Neuronal stem cell (in vitro differentiated cells): ENCODE measurements around the gene UNCX.
A peak's percentile ranks its signal among the peaks of the same experiment; 100 is the strongest.

Experiments
- DNase-seq: peaks from one replicate; pipeline ENCODE4 v3.0.0-alpha.2; 2013; ENCODE audit warnings: low spot score
- H2AFZ ChIP-seq: one replicate; pipeline ENCODE4 v1.6.1; 2013; ENCODE audit warnings: mild to moderate bottlenecking, low read length, inconsistent platforms
- H2AK5ac ChIP-seq: 2 replicates; pipeline ENCODE4 v1.6.1; 2013; ENCODE audit warnings: low read depth, mild to moderate bottlenecking, inconsistent platforms, low read length, moderate library complexity, mixed read lengths
- H2BK120ac ChIP-seq: 2 replicates; pipeline ENCODE4 v1.6.1; 2013; ENCODE audit warnings: low read depth, mild to moderate bottlenecking, inconsistent platforms, low read length, moderate library complexity, mixed read lengths
- H2BK12ac ChIP-seq: one replicate; pipeline ENCODE4 v1.6.1; 2013; ENCODE audit warnings: low read length, inconsistent platforms
- H2BK15ac ChIP-seq: 2 replicates; pipeline ENCODE4 v1.6.1; 2013; ENCODE audit warnings: mild to moderate bottlenecking, low read length, inconsistent platforms, mixed read lengths
- H2BK5ac ChIP-seq: one replicate; pipeline ENCODE4 v1.6.1; 2013; ENCODE audit warnings: inconsistent platforms, mild to moderate bottlenecking, low read length, moderate library complexity
- H3K14ac ChIP-seq: one replicate; pipeline ENCODE4 v1.6.1; 2013; ENCODE audit warnings: low read length, inconsistent platforms
- H3K18ac ChIP-seq: 2 replicates; pipeline ENCODE4 v1.6.1; 2013; ENCODE audit warnings: low read length, inconsistent platforms
- H3K23ac ChIP-seq: 2 replicates; pipeline ENCODE4 v1.6.1; 2013; ENCODE audit warnings: low read depth, mild to moderate bottlenecking, mixed read lengths, low read length, inconsistent platforms; ENCODE audit not compliant: poor library complexity
- H3K27ac ChIP-seq: replicated peaks from 3 replicates; pipeline ENCODE4 v1.5.1; 2013; ENCODE audit warnings: low read length, inconsistent platforms
- H3K27me3 ChIP-seq, 3 experiments: 2 replicates each; pipeline ENCODE4 v1.6.1; 2013; ENCODE audit warnings: low read length in 3 of 3, mild to moderate bottlenecking in 2 of 3, inconsistent platforms in 1 of 3, low read depth in 1 of 3, mixed read lengths in 1 of 3, moderate library complexity in 1 of 3; ENCODE audit not compliant: control insufficient read depth in 3 of 3, insufficient read depth in 3 of 3
- H3K36me3 ChIP-seq, 2 donors: replicated peaks in 1 of 2; 2 replicates each; pipeline ENCODE4 v1.6.1; 2013; ENCODE audit warnings: low read length in 2 of 2; ENCODE audit not compliant: control insufficient read depth in 2 of 2, insufficient read depth in 2 of 2
- H3K4ac ChIP-seq: 2 replicates; pipeline ENCODE4 v1.6.1; 2013; ENCODE audit warnings: inconsistent platforms, mild to moderate bottlenecking, low read length, moderate library complexity
- H3K4me1 ChIP-seq, 2 donors: 1 replicate in 1 of 2; 2 replicates in 1 of 2; pipeline ENCODE4 v1.6.1; 2013; ENCODE audit warnings: low read length in 2 of 2, low read depth in 1 of 2; ENCODE audit not compliant: control insufficient read depth in 2 of 2, insufficient read depth in 1 of 2
- H3K4me2 ChIP-seq: one replicate; pipeline ENCODE4 v1.6.1; 2013; ENCODE audit warnings: mild to moderate bottlenecking, low read length, inconsistent platforms; ENCODE audit not compliant: insufficient read depth, poor library complexity, severe bottlenecking
- H3K4me3 ChIP-seq, 2 donors: 2 replicates each; pipeline ENCODE4 v1.5.1; 2013; ENCODE audit warnings: low read length in 2 of 2, mild to moderate bottlenecking in 2 of 2, inconsistent platforms in 1 of 2, moderate library complexity in 1 of 2
- H3K79me1 ChIP-seq: one replicate; pipeline ENCODE4 v1.6.1; 2013; ENCODE audit warnings: low read depth, mild to moderate bottlenecking, inconsistent platforms, low read length, moderate library complexity
- H3K9ac ChIP-seq: one replicate; pipeline ENCODE4 v1.6.1; 2013; ENCODE audit warnings: mild to moderate bottlenecking, low read depth, low read length, inconsistent platforms; ENCODE audit not compliant: poor library complexity
- H3K9me3 ChIP-seq, 2 donors: replicated peaks in 1 of 2; 2 replicates each; pipeline versions ENCODE3 to v1.6.1; 2013; ENCODE audit warnings: low read length in 2 of 2, mild to moderate bottlenecking in 2 of 2, inconsistent platforms in 1 of 2, low read depth in 1 of 2, mixed read lengths in 1 of 2, moderate library complexity in 1 of 2; ENCODE audit not compliant: control insufficient read depth in 2 of 2, insufficient read depth in 1 of 2
- H4K8ac ChIP-seq: one replicate; pipeline ENCODE4 v1.6.1; 2013; ENCODE audit warnings: low read depth, mild to moderate bottlenecking, inconsistent platforms, low read length, moderate library complexity
- H4K91ac ChIP-seq: one replicate; pipeline ENCODE4 v1.6.1; 2013; ENCODE audit warnings: low read length, low read depth, mild to moderate bottlenecking, inconsistent platforms; ENCODE audit not compliant: poor library complexity
- WGBS, 2 donors: extraction: QIAGEN DNeasy Blood & Tissue Kit; methylation state at CpG; one replicate each; pipeline ENCODE4 v1.1.7; 2013; ENCODE audit warnings: missing lambda C conversion rate in 2 of 2, mixed read lengths in 1 of 2; ENCODE audit not compliant: insufficient read length in 2 of 2, insufficient replicate concordance in 1 of 2; ENCODE audit errors: extremely low coverage in 2 of 2; 5-methylcytosine and 5-hydroxymethylcytosine counted together

Gene UNCX

DNA sequence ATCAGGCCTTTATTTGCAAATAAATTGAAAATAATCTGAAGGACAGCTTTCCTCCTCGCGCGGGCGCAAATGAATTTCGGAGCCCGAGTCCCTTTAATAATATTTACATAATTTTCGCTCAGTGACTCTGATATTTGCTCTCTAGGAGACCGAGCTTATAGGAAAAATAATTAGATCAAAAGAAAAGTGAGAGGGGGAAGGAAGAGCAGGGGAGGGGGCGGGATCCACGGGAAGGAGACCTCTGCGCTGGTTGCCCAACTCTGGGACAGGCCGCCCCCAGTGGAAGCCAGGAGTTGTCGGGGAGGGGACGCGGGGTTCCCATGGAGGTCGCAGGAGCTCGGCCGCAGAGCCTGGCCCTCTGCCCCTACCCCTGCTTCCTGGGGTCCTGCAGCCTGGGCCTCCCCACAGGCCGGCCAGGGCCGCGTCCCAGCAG is 5.8 kb downstream of the UNCX start:
- no peak for DNase-seq
- no peak overlapping the region for H3K14ac ChIP-seq
- no CpG with 5 or more reads among the region's 21 CpGs for WGBS, 2 donors

DNA sequence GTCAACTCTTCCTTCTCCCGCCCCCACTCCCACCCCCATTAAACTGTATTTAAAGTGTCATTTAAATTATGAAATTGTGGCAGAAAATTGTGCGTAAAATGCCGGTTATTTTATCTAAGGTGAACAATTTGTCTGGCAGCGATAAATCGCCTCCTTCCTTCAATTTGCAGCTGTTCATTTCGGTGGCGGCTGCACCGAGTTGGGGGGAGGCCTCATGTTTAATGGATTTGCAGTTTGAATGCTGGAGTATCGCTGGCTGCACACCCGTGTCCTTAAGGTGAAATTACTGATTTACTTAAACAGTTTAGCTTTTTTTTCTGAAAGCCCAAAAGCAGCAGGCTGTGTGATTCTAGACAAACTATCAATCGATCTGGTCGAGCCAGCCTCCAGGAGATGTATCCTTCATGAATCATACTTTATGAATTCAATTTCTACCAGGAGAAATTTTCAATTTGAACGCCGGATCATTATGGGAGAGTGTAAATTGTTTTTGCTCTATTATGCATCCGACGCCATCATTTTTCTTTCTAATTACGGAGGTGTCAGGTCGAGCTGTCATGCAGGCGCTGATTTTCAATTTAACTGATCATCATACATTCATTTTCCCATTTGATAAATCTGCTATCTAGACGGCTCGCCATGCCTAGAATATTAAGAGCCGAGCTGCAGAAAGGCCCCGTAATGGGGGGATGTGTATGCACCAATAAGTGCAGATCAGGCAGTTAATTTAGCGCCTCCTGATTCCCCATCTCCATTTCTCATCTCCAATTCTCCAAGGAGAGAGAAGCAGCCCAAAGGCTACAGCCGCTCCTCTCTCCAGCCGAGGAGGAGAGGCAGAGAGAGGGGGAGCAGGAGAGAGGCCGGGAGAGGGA is 6.5 kb downstream of the UNCX start:
- WGBS, 2 donors = no CpG with 5 or more reads among the region's 27 CpGs

More for the DNA sequence above, 5.8 kb downstream of the UNCX start:
- peaks cover 2% of the 10 kb centered on the region for H3K79me1 ChIP-seq
- H2BK12ac ChIP-seq = no peak overlapping the region
- no peaks in the 10 kb centered on the region for H3K36me3 ChIP-seq
- H4K91ac ChIP-seq = no peak overlapping the region
- H3K18ac ChIP-seq = no peak overlapping the region
- peaks cover 75 to 99% (median 95%) of the 10 kb centered on the region in 3 experiments for H3K27me3 ChIP-seq
- no peak overlapping the region for H2BK15ac ChIP-seq
- no peak overlapping the region for H2AK5ac ChIP-seq
- no peak overlapping the region for H4K8ac ChIP-seq
- no peak overlapping the region for H2BK120ac ChIP-seq
- H3K23ac ChIP-seq = no peak overlapping the region
- no peak overlapping the region for H2AFZ ChIP-seq
- no peak overlapping the region for H3K4me3 ChIP-seq
- peaks cover 0 to 6% of the 10 kb centered on the region in 2 donors for H3K4me1 ChIP-seq
- no peak overlapping the region for H3K4me2 ChIP-seq
- no peak overlapping the region for H2BK5ac ChIP-seq
- no peak overlapping the region for H3K4ac ChIP-seq
- H3K9me3 ChIP-seq = peaks cover 0 to 2% of the 10 kb centered on the region in 2 donors
- H3K27ac ChIP-seq = no peak overlapping the region
- H3K9ac ChIP-seq = no peak overlapping the region

DNA sequence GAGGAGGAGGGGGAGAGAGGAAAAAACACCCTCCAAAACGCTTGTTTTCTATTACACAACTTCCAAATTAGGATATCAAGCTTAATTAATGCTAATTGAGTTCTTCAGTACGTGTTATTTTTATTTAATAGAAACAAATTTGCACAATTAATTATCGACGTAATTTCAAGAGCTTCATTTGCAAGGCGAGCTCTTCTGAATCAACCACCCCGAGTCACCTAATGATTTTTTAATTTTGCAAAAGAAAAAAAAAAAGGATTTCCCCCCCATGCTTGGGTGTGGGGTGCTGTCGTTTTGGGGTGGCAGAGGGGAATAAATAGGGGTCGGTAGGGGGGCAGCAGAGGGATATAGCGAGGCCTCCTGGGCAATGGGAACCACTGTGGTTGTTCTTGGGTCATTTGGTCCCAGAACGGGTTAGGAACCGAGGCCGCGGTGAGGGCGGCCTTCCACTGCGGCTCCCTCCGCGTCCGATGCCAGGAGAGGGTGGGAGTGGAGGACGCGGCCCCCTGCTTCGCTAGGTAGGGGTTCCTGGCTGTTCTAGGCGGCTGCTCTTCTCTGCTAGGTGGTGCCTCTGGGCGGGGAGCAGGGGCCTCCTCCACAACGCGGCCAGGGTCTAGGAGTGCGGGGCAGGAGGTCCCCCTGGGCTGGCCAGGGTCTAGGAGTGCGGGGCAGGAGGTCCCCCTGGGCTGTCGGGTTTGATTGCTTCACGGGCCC is 7.3 kb downstream of the UNCX start:
- Histone ChIP-seq H3K9me3 (peaks cover 4 to 5% of the 10 kb centered on the region in 2 donors), H3K27me3 (peaks cover 78 to 99% (median 95%) of the 10 kb centered on the region in 3 experiments), H2BK5ac (no peak overlapping the region), H3K79me1 (no peaks in the 10 kb centered on the region), H4K8ac (no peak overlapping the region), H2AK5ac (peak overlapping the region; percentile 75), H3K27ac (no peak overlapping the region), H3K4me1 (peaks cover 0 to 2% of the 10 kb centered on the region in 2 donors), H4K91ac (no peak overlapping the region), H3K9ac (no peak overlapping the region), H3K23ac (peak overlapping the region; percentile 11), H3K14ac (no peak overlapping the region), H3K18ac (peak overlapping the region; percentile 71), H2BK120ac (no peak overlapping the region), H2BK15ac (no peak overlapping the region), H3K4me3 (no peak overlapping the region), H2BK12ac (no peak overlapping the region), H2AFZ (no peak overlapping the region), H3K4me2 (no peak overlapping the region), H3K36me3 (no peaks in the 10 kb centered on the region), H3K4ac (no peak overlapping the region)
- no CpG with 5 or more reads among the region's 29 CpGs for WGBS, 2 donors
- DNase-seq = no peak

More for the DNA sequence above, 6.5 kb downstream of the UNCX start:
- Histone ChIP-seq H3K4ac (no peak overlapping the region), H3K9ac (no peak overlapping the region), H3K18ac (no peak overlapping the region), H3K4me2 (no peak overlapping the region), H2AFZ (no peak overlapping the region), H4K91ac (no peak overlapping the region), H3K36me3 (no peaks in the 10 kb centered on the region), H2BK120ac (no peak overlapping the region), H4K8ac (no peak overlapping the region), H3K4me1 (peaks cover 0 to 6% of the 10 kb centered on the region in 2 donors), H3K23ac (no peak overlapping the region), H3K14ac (no peak overlapping the region), H2BK12ac (no peak overlapping the region), H3K79me1 (no peaks in the 10 kb centered on the region), H2BK5ac (no peak overlapping the region), H2AK5ac (no peak overlapping the region), H3K27me3 (peaks cover 75 to 99% (median 95%) of the 10 kb centered on the region in 3 experiments), H3K27ac (no peak overlapping the region), H3K9me3 (peaks cover 0 to 2% of the 10 kb centered on the region in 2 donors), H2BK15ac (no peak overlapping the region), H3K4me3 (no peak overlapping the region)
- DNase-seq = no peak
